Calu3 (cell line): ENCODE measurements around the gene HHAT. TPM values are rescaled to one million over a fixed set of nuclear protein-coding genes. Genes with fewer than 3 reads are reported as not detected.

Source experiments
- BruUV-seq: library from RNA; stranded (reverse); fragments of 400-500 nt; replicated peaks from 2 replicates; lab custom pipeline; 2021; lab: Mats Ljungman, UMichigan
- CTCF ChIA-PET: fragments of 300-600 bp; sonication (Branson Sonifier 250); formaldehyde crosslinking; loops from one replicate; lab custom pipeline; 2022; ENCODE audit warnings: antibody characterized with exemption; lab: Charles Lee
- DNase-seq: peaks from one replicate; pipeline ENCODE4 v3.0.0; 2022
- H3K27ac Mint-ChIP-seq: one replicate; pipeline ENCODE4 v1.8.0; 2022; ENCODE audit warnings: mixed read lengths; ENCODE audit not compliant: unreplicated experiment
- H3K27me3 Mint-ChIP-seq: one replicate; pipeline ENCODE4 v1.8.0; 2022; ENCODE audit warnings: mixed read lengths; ENCODE audit not compliant: unreplicated experiment
- H3K36me3 Mint-ChIP-seq: one replicate; pipeline ENCODE4 v1.8.0; 2022; ENCODE audit warnings: mild to moderate bottlenecking, moderate library complexity, mixed read lengths; ENCODE audit not compliant: insufficient read depth, unreplicated experiment
- H3K4me1 Mint-ChIP-seq: one replicate; pipeline ENCODE4 v1.8.0; 2022; ENCODE audit warnings: mild to moderate bottlenecking, low read depth, mixed read lengths; ENCODE audit not compliant: unreplicated experiment
- H3K4me3 Mint-ChIP-seq: one replicate; pipeline ENCODE4 v1.8.0; 2022; ENCODE audit warnings: mild to moderate bottlenecking, low read depth, moderate library complexity, mixed read lengths; ENCODE audit not compliant: unreplicated experiment
- H3K9me3 Mint-ChIP-seq: one replicate; pipeline ENCODE4 v1.8.0; 2022; ENCODE audit warnings: low read depth, mixed read lengths; ENCODE audit not compliant: unreplicated experiment
- intact Hi-C: fragments of 100-400 bp; cut with micrococcal nuclease; formaldehyde crosslinking; loops from one replicate; pipeline ENCODE4 v1.10.0; 2022; ENCODE audit not compliant: unreplicated experiment
- total RNA-seq: library from RNA; stranded (reverse); gene quantifications from 2 replicates; pipeline ENCODE4 v1.2.3, GENCODE V29; 2022
- TF ChIP-seq, protein P1 (sequence below): fragments of 200-600 bp; IDR thresholded peaks from one replicate; pipeline ENCODE4 v1.8.0; 2022; ENCODE audit warnings: antibody characterized with exemption; ENCODE audit not compliant: unreplicated experiment

Gene HHAT
- total RNA-seq, 1 experiment from 2014 or later = 5.8 TPM

DNA sequence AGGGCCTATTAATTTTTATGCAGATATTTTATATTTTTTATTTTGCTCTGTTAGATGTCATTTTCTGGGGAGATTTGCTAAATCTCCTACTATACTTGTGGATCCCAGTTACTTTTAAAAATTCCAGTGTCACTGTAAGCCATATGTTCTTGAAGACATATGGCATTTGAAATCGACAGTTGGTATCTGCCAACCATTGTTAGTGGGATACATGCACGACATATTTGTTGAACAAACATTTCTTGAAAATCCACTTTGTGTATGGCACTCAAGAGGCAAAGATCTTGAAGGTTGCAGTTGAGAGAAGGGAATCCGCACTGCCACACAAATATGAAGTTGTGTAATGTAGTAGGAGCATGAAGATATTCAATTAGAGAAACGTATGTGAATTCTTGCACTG is 287.7 kb downstream of the HHAT start:
- no peak for DNase-seq
- H3K27ac Mint-ChIP-seq = no peak overlapping the region
- intact Hi-C loops = no loop called here
- H3K4me1 Mint-ChIP-seq = no peaks in the 10 kb centered on the region
- H3K27me3 Mint-ChIP-seq = peaks cover 29% of the 10 kb centered on the region
- no peaks in the 10 kb centered on the region for H3K36me3 Mint-ChIP-seq
- TF ChIP-seq, protein P1, sequence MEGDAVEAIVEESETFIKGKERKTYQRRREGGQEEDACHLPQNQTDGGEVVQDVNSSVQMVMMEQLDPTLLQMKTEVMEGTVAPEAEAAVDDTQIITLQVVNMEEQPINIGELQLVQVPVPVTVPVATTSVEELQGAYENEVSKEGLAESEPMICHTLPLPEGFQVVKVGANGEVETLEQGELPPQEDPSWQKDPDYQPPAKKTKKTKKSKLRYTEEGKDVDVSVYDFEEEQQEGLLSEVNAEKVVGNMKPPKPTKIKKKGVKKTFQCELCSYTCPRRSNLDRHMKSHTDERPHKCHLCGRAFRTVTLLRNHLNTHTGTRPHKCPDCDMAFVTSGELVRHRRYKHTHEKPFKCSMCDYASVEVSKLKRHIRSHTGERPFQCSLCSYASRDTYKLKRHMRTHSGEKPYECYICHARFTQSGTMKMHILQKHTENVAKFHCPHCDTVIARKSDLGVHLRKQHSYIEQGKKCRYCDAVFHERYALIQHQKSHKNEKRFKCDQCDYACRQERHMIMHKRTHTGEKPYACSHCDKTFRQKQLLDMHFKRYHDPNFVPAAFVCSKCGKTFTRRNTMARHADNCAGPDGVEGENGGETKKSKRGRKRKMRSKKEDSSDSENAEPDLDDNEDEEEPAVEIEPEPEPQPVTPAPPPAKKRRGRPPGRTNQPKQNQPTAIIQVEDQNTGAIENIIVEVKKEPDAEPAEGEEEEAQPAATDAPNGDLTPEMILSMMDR = no peak
- no peak overlapping the region for H3K4me3 Mint-ChIP-seq
- BruUV-seq = no TSS peak
- peaks cover 2% of the 10 kb centered on the region for H3K9me3 Mint-ChIP-seq
- CTCF ChIA-PET = no interaction called here

DNA sequence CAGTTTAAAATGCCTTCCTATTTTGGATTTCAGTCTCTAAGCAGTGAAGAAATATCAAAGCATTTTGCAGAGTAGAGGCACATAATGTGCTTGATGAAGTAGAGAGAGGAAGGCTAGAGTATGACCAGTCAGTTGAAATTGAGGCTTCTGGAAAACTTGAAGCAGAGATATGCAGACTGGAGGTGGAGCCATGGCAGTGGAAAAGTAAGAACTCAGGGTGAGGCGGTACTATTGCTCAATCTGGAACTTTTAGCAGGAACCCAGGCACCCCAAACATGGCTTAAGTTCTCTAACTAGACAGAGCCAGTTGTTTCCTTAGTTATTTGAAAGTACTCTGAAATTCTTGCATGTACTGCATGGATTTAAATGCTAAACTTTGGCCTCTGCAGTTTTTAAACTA is 288.6 kb downstream of the HHAT start:
- Mint-ChIP-seq H3K4me3 (no peak overlapping the region), H3K27me3 (peaks cover 29% of the 10 kb centered on the region)
- intact Hi-C loops = no loop called here

DNA sequence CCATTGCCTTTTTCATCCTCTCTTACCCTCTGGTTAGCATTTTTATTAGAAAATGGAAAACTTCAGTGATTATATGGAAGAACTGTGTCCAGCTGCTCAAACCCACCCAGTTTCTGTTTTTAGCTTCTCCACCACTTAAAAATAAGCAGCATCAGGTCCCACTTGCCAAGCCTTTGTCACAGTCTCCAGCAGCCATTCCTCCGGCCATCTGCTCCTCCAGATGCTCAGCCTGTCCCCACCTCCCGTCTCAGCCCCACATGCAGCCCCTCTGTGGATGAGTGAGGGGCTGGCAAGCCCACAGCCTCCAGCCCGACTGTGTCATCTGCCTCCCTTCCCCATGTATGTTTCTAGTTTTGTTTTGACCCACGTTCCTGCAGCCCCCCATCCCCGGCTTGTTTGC is 289.7 kb downstream of the HHAT start:
- DNase-seq = no peak
- CTCF ChIA-PET = no interaction called here
- no peaks in the 10 kb centered on the region for H3K9me3 Mint-ChIP-seq
- no peak overlapping the region for H3K4me3 Mint-ChIP-seq
- no peaks in the 10 kb centered on the region for H3K36me3 Mint-ChIP-seq
- H3K27ac Mint-ChIP-seq = no peak overlapping the region
- TF ChIP-seq, protein P1 = no peak
- peaks cover 29% of the 10 kb centered on the region for H3K27me3 Mint-ChIP-seq
- intact Hi-C loops = no loop called here
- H3K4me1 Mint-ChIP-seq = no peaks in the 10 kb centered on the region
- no TSS peak for BruUV-seq

More for the DNA sequence above, 288.6 kb downstream of the HHAT start:
- CTCF ChIA-PET = interaction anchor here (0.6 kb wide), 1 partner anchor 351 kb away, joined by 4 read pairs; no protein-coding TSS in a partner anchor
- no peaks in the 10 kb centered on the region for H3K36me3 Mint-ChIP-seq
- DNase-seq = no peak
- BruUV-seq = no TSS peak
- H3K27ac Mint-ChIP-seq = no peak overlapping the region
- H3K9me3 Mint-ChIP-seq = peaks cover under 1% of the 10 kb centered on the region
- H3K4me1 Mint-ChIP-seq = no peaks in the 10 kb centered on the region
- TF ChIP-seq, protein P1 = no peak

DNA sequence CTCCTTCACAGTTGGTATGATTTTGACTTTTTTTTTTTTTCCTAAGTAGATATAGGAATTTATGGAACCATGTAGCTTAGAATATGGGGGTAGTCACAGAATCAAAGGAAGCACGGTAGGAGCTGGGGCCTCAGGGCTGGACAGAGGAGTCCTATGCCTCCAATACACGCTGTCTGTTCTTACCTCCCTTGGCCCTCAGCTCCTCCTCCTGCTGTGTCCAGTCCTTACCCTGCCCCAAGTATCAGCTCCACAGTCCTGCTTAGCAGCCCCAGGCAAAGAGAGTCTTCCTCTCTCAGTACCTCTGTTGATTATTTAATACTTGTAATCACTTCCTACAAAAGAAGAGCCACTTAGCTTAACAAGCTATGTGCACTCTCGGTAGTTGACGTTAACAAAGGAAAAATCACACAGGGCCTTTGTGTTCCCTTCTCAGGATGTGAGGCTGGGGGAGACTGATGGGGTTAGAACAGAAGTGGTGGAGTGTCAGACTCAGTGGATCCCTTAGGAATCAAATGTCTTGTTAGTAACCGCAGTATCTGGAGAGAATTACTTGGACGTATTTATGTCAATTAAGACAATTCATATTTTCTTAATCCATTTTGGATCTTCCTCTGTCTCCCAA is 292.3 kb downstream of the HHAT start:
- Mint-ChIP-seq H3K9me3 (peaks cover 3% of the 10 kb centered on the region), H3K27ac (no peak overlapping the region), H3K4me3 (no peak overlapping the region), H3K27me3 (peaks cover 38% of the 10 kb centered on the region), H3K4me1 (no peaks in the 10 kb centered on the region), H3K36me3 (no peaks in the 10 kb centered on the region)
- DNase-seq = no peak
- no TSS peak for BruUV-seq
- TF ChIP-seq, protein P1 = no peak
- intact Hi-C loops = no loop called here
- CTCF ChIA-PET = interaction anchor here (0.7 kb wide), 1 partner anchor 19 kb away, joined by 3 read pairs; no protein-coding TSS in a partner anchor
